HG02571 (cell line): ENCODE results near the gene STUB1.
"Not testable (repeated sequence)": the region's sequence is repeated elsewhere in the genome, so short reads cannot be mapped to it uniquely, and the experiment has no call there.

Source experiments
- ATAC-seq: cut with Tn5 transposase; IDR thresholded peaks from one replicate; pipeline ENCODE4 v1.9.1; 2021; ENCODE audit warnings: mild to moderate bottlenecking, moderate library complexity; ENCODE audit not compliant: unreplicated experiment

Gene STUB1

GRCh38 chr16:710500-711075 lies 30.4 kb downstream of the STUB1 start:
- no peak for ATAC-seq

- no peak for ATAC-seq
These were observed 30.9 kb downstream of the STUB1 start for GRCh38 chr16:711084-711483.

GRCh38 chr16:711548-712320 lies 31.5 kb downstream of the STUB1 start:
- ATAC-seq: no peak

GRCh38 chr16:712740-713250 lies 32.6 kb downstream of the STUB1 start:
- not testable (repeated sequence) for ATAC-seq

GRCh38 chr16:714079-714478 lies 33.9 kb downstream of the STUB1 start:
- no peak for ATAC-seq

GRCh38 chr16:714558-715476 lies 34.6 kb downstream of the STUB1 start, which contains the start of gene METRN:
Gene METRN, plus strand, starts transcription at chr16:715118. Its CDS starts 172 bp downstream, at chr16:715290.
- ATAC-seq: peak; percentile 43

- no peak for ATAC-seq
These were observed 35.4 kb downstream of the STUB1 start for GRCh38 chr16:715477-716199.

GRCh38 chr16:716200-716568 lies 36.0 kb downstream of the STUB1 start:
- ATAC-seq: no peak

GRCh38 chr16:716768-717325 lies 36.6 kb downstream of the STUB1 start:
- ATAC-seq: no peak

- ATAC-seq: no peak
These were observed 37.4 kb downstream of the STUB1 start for GRCh38 chr16:717450-718245.

- no peak for ATAC-seq
These were observed 38.2 kb downstream of the STUB1 start for GRCh38 chr16:718389-718788.

- no peak for ATAC-seq
These were observed 38.7 kb downstream of the STUB1 start for GRCh38 chr16:718922-719321.

GRCh38 chr16:719815-720446 lies 39.7 kb downstream of the STUB1 start:
- ATAC-seq: no peak

GRCh38 chr16:720447-720989 lies 40.3 kb downstream of the STUB1 start:
- peak; percentile 5 for ATAC-seq

- peak; percentile 55 for ATAC-seq
These were observed 41.0 kb downstream of the STUB1 start, which contains the start of gene ANTKMT for GRCh38 chr16:720990-721764. Gene ANTKMT, plus strand, starts transcription at chr16:721146. Its CDS starts 129 bp downstream, at chr16:721275.

GRCh38 chr16:721765-722540 lies 41.7 kb downstream of the STUB1 start:
- no peak for ATAC-seq
